NB4 (cell line): ENCODE data around the gene FAM171A1.

Source experiments
- MYC ChIP-seq: IDR thresholded peaks from 2 replicates; pipeline ENCODE4 v1.6.1; 2011; ENCODE audit warnings: low read depth, low read length
- POLR2A ChIP-seq: IDR thresholded peaks from 2 replicates; pipeline ENCODE4 v1.6.1; 2011; ENCODE audit warnings: mild to moderate bottlenecking; ENCODE audit not compliant: insufficient read length; ENCODE audit errors: extremely low read depth
- TF ChIP-seq, protein P1 (sequence below): IDR thresholded peaks from one replicate; pipeline ENCODE4 v1.5.1; 2012; ENCODE audit warnings: low read depth, low read length

DNA sequence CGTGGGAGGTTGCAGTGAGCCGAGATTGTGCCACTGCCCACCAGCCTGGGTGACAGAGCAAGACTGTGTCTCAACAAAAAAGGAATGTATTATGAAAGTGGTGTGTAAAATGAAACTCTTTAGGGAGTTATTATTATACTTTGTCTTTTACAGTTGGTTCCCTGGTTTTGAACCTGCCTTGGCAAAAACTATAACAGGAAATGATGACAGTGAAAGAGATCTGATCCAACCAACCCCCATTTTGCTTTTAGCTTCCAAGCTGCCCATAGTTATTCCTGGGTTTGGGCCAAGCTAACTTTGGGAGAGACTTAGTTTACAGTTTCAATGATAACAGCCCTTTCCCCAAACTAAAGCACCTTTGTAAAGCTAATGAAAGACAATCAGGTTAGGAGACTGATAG lies 168.4 kb downstream of the FAM171A1 start:
- TF ChIP-seq, protein P1, sequence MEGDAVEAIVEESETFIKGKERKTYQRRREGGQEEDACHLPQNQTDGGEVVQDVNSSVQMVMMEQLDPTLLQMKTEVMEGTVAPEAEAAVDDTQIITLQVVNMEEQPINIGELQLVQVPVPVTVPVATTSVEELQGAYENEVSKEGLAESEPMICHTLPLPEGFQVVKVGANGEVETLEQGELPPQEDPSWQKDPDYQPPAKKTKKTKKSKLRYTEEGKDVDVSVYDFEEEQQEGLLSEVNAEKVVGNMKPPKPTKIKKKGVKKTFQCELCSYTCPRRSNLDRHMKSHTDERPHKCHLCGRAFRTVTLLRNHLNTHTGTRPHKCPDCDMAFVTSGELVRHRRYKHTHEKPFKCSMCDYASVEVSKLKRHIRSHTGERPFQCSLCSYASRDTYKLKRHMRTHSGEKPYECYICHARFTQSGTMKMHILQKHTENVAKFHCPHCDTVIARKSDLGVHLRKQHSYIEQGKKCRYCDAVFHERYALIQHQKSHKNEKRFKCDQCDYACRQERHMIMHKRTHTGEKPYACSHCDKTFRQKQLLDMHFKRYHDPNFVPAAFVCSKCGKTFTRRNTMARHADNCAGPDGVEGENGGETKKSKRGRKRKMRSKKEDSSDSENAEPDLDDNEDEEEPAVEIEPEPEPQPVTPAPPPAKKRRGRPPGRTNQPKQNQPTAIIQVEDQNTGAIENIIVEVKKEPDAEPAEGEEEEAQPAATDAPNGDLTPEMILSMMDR: no peak
- TF ChIP-seq POLR2A: no peak
- TF ChIP-seq MYC: no peak
